GM12891 (cell line): ENCODE data around the gene LHFPL5.

Experiments used
- PAX5 ChIP-seq: IDR thresholded peaks from 2 replicates; pipeline ENCODE4 v1.6.1; 2011; ENCODE audit warnings: low read length, moderate library complexity, mild to moderate bottlenecking; ENCODE audit not compliant: insufficient read depth, severe bottlenecking
- POLR2A ChIP-seq: IDR thresholded peaks from 2 replicates; pipeline ENCODE4 v1.6.1; 2011; ENCODE audit warnings: low read depth, low read length, control low read depth
- POLR2AphosphoS5 ChIP-seq: IDR thresholded peaks from 2 replicates; pipeline ENCODE4 v1.6.1; 2011; ENCODE audit warnings: low read depth, low read length, control low read depth
- SPI1 ChIP-seq: IDR thresholded peaks from 2 replicates; pipeline ENCODE4 v1.6.1; 2011; ENCODE audit warnings: low read depth, low read length, control low read depth
- TAF1 ChIP-seq: IDR thresholded peaks from 2 replicates; pipeline ENCODE4 v1.6.1; 2011; ENCODE audit warnings: low read depth, low read length, control low read depth

DNA sequence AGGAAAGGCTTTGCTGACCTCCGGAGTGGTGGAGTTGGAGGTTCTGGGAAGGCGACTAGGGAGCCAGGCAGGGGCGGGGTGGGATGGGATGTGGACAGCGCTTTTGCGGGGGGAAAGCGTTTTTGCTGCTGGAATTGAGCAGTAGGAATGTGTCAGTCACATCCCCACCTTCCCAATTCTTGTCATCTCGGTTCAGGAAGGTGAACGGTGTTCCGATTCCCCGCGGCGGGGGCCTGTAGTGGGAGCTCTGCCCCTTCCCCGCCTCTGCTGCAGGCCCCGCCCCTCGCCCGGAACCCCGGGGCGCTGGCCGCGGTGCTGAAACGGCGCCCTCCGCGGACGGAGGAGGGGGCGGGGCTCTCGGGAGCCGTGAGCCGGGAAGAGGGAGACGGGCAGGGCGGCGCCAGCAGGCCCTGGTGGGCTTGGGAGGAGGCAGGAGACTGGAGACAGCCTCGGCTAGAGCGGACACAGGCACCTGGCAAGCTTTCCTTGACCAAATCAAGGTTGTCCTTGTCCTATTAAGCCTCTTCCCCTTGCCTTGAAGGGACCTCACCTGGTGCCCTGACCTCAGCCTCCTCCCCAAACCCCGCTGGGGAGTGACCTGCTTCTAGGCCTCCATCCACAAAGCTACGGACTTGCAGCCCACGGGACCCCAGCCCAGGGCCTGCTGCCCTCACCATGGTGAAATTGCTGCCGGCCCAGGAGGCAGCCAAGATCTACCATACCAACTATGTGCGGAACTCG, at the start of gene LHFPL5:
- no peak for TF ChIP-seq POLR2A
- TF ChIP-seq TAF1: no peak
- no peak for TF ChIP-seq POLR2AphosphoS5
- TF ChIP-seq SPI1: no peak
- no peak for TF ChIP-seq PAX5
